Endothelial cell of hepatic sinusoid (primary cell): ENCODE results near the gene USP35.

Source experiments
- in situ Hi-C: cut with HindIII; loops from 2 replicates; pipeline ENCODE4 v1.10.0; 2017; ENCODE audit warnings: low sequenced_read_pairs

Gene USP35

GRCh38 chr11:78259777-78260487, 71.2 kb downstream of the USP35 start:
- in situ Hi-C loops, result no loop called here

DNA sequence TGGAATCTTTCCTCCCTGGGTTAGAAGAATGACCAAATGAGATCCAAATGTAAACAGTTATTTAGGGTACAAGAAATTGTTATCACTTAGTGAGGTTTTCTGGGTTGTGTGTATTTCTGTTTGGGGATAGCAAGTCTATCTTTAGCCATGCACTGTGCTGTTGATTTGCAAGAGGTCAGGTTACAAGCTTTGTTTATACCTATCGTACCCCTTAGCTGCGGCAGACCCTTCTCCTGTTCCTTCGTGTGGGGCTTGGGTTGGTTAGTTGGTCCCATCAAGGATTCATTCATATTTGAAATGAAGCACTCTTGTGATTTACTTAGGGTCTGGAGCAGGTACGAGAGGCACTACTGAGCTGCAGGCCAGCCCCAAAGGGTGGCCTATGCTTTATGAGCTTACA, 72.6 kb downstream of the USP35 start:
- in situ Hi-C loops, result no loop called here

GRCh38 chr11:78261828-78262227, 73.1 kb downstream of the USP35 start:
- in situ Hi-C loops, result no loop called here

DNA sequence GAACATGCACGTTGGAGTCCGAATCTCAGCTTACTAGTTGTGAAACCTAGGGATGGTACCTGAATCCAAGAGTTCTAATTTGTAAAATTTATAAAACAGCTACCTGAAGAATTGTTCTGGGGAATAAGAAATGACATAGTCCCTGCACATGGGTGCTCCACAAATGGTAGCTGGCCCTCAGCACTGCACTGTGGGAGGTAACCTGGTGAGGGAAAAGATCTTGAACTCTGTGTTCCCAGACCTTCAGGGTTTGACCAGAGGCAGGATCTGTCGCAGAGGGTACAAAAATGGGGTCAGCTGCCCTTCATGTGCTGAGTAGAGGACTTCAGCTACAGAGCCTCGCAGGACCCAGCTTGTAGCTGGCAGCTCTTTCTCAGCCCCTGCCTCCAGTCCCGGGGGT, 73.5 kb downstream of the USP35 start:
- in situ Hi-C loops, result no loop called here

DNA sequence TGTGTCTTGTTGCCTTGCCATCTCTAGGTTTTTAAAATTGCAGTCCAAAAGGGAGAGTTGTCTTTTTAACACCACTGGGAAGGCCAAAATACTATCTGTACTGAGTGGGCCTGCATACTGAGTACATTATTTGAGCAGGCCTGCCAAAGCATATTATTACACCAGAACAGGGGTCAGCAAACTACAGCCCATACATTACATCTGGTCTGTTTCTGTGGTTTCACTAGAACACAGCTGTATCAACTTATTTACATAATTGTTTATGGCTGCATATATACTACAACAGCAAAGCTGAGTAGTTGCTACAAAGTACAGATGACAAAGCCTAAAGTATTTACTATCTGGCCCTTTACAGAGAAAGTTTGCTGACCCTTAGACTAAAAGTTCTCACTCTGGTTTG, 74.0 kb downstream of the USP35 start:
- in situ Hi-C loops, result no loop called here
